Breast epithelium (tissue), 3 donors: ENCODE data around the gene ZNF638.

Experiments
- CTCF ChIP-seq, 3 donors: fragments of 450-650 bp; IDR thresholded peaks; one replicate each; pipeline ENCODE4 v1.5.1; 2016 to 2017; ENCODE audit warnings: antibody characterized with exemption in 3 of 3, mild to moderate bottlenecking in 3 of 3, moderate library complexity in 3 of 3
- POLR2A ChIP-seq: fragments of 450-650 bp; IDR thresholded peaks from one replicate; pipeline ENCODE4 v1.6.1; 2016; ENCODE audit warnings: antibody characterized with exemption, mild to moderate bottlenecking, moderate library complexity

GRCh38 chr2:71336802-71337201 is 5.2 kb downstream of the ZNF638 start:
- no peak for TF ChIP-seq CTCF (IDR thresholded peaks at IDR 0.05)
- TF ChIP-seq POLR2A = no peak
